Hepatocyte (in vitro differentiated cells): ENCODE measurements around the gene SHQ1. TPM values are rescaled to one million over a fixed set of nuclear protein-coding genes. Genes with fewer than 3 reads are reported as not detected.

Experiments
- DNase-seq: peaks from one replicate; pipeline ENCODE4 v3.0.0-alpha.2; 2016; ENCODE audit warnings: low spot score
- H2AFZ ChIP-seq: fragments of 200-600 bp; sonication (generic); 2 replicates; pipeline ENCODE4 v1.6.0; 2016; ENCODE audit warnings: antibody characterized with exemption, mild to moderate bottlenecking
- H3K27ac ChIP-seq: fragments of 200-600 bp; sonication (generic); 2 replicates; pipeline ENCODE4 v1.5.1; 2016; ENCODE audit warnings: mild to moderate bottlenecking
- H3K27me3 ChIP-seq: fragments of 200-600 bp; sonication (generic); 2 replicates; pipeline ENCODE4 v1.6.1; 2016
- H3K36me3 ChIP-seq: fragments of 200-600 bp; sonication (generic); replicated peaks from 2 replicates; pipeline ENCODE4 v1.5.1; 2016; ENCODE audit warnings: low read depth; ENCODE audit not compliant: insufficient read depth
- H3K4me1 ChIP-seq: fragments of 200-600 bp; sonication (generic); 2 replicates; pipeline ENCODE4 v1.5.1; 2016; ENCODE audit warnings: mild to moderate bottlenecking, moderate library complexity; ENCODE audit not compliant: insufficient read depth
- H3K4me2 ChIP-seq: fragments of 200-600 bp; sonication (generic); 2 replicates; pipeline ENCODE4 v1.6.0; 2016
- H3K4me3 ChIP-seq: fragments of 200-600 bp; sonication (generic); 2 replicates; pipeline ENCODE4 v1.5.1; 2016; ENCODE audit warnings: mild to moderate bottlenecking
- H3K79me2 ChIP-seq: fragments of 200-600 bp; sonication (generic); 2 replicates; pipeline ENCODE4 v1.6.0; 2017; ENCODE audit warnings: mild to moderate bottlenecking
- H3K9me2 ChIP-seq: fragments of 200-600 bp; sonication (generic); replicated peaks from 2 replicates; pipeline ENCODE4 v1.6.0; 2017; ENCODE audit warnings: mild to moderate bottlenecking; ENCODE audit not compliant: insufficient read depth
- H3K9me3 ChIP-seq: fragments of 200-600 bp; sonication (generic); 2 replicates; pipeline ENCODE4 v1.5.1; 2016; ENCODE audit warnings: low read depth, mild to moderate bottlenecking
- H4K20me1 ChIP-seq: fragments of 200-600 bp; sonication (generic); 2 replicates; pipeline ENCODE4 v1.6.0; 2016; ENCODE audit warnings: mild to moderate bottlenecking; ENCODE audit not compliant: insufficient read depth, poor library complexity, severe bottlenecking
- EZH2 ChIP-seq: fragments of 200-600 bp; sonication (generic); IDR thresholded peaks from 2 replicates; pipeline ENCODE4 v1.6.1; 2016; ENCODE audit warnings: antibody characterized with exemption, mild to moderate bottlenecking, borderline replicate concordance
- EZH2phosphoT487 ChIP-seq: fragments of 200-600 bp; sonication (generic); IDR thresholded peaks from one replicate; pipeline ENCODE4 v1.6.1; 2018; ENCODE audit warnings: antibody characterized with exemption, mild to moderate bottlenecking, low read depth, moderate library complexity; ENCODE audit not compliant: unreplicated experiment, severe bottlenecking
- WGBS: methylation state at CpG from one replicate; pipeline ENCODE4 v1.1.6; 2016; ENCODE audit warnings: low lambda C conversion rate; ENCODE audit errors: missing lambda C conversion rate; 5-methylcytosine and 5-hydroxymethylcytosine counted together
- polyA plus RNA-seq: library from polyadenylated mRNA; unstranded; fragments of >200 nt; fragmentation: Nextera tagmentation; extraction: Ambion mirVana; gene quantifications from 2 replicates; pipeline ENCODE4 v1.2.1, GENCODE V29; 2016
- total RNA-seq: library from RNA; depleted of rRNA; stranded (reverse); fragments of >200 nt; gene quantifications from 2 replicates; pipeline ENCODE4 v1.2.3, GENCODE V29; 2014
- TF ChIP-seq, protein P1 (sequence below): fragments of 200-600 bp; sonication (generic); IDR thresholded peaks from 2 replicates; pipeline ENCODE4 v1.5.1; 2016; ENCODE audit warnings: antibody characterized with exemption, mild to moderate bottlenecking; ENCODE audit not compliant: poor library complexity

SHQ1 gene
- total and polyA plus RNA-seq, 2 experiments from 2014 or later, result 11.1 to 16.8 TPM

DNA sequence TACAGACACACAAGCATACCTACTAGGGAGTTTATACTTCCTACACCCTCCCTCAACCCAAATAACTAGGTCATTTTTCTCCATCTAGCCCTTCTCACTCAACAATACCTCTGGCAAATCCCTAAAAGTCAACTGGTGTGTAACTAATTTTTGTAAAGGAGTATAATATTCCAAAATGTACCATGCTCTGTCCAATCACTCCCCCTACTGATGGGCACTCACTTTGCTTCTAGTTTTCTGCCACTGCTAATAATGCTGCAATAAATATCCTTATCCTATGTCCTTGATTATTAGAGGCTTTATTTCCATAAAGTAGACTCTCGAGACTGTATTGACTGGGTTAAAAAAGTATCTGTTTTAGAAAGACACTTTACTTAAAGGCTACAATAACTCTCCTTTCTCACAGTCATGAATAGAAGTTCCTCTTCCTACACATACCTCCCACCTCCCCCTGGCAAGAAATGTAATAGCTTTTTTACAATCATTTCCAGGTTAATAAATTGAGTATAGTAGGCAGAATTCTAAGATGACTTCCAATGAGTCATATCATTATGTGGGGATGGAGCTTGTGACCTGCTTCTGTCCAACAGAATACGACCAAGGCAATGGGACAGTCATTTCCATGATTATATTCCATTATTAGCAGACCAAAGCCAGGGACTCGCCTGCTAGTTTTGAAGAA, 30.0 kb downstream of the SHQ1 start:
- Histone ChIP-seq H3K4me1 (peaks cover 19% of the 10 kb centered on the region), H3K27ac (no peak overlapping the region), H3K27me3 (no peaks in the 10 kb centered on the region), H4K20me1 (no peaks in the 10 kb centered on the region), H3K4me2 (no peak overlapping the region), H3K36me3 (no peaks in the 10 kb centered on the region), H3K79me2 (no peaks in the 10 kb centered on the region), H3K4me3 (no peak overlapping the region), H2AFZ (no peak overlapping the region), H3K9me2 (no peaks in the 10 kb centered on the region), H3K9me3 (no peaks in the 10 kb centered on the region)
- TF ChIP-seq, protein P1, sequence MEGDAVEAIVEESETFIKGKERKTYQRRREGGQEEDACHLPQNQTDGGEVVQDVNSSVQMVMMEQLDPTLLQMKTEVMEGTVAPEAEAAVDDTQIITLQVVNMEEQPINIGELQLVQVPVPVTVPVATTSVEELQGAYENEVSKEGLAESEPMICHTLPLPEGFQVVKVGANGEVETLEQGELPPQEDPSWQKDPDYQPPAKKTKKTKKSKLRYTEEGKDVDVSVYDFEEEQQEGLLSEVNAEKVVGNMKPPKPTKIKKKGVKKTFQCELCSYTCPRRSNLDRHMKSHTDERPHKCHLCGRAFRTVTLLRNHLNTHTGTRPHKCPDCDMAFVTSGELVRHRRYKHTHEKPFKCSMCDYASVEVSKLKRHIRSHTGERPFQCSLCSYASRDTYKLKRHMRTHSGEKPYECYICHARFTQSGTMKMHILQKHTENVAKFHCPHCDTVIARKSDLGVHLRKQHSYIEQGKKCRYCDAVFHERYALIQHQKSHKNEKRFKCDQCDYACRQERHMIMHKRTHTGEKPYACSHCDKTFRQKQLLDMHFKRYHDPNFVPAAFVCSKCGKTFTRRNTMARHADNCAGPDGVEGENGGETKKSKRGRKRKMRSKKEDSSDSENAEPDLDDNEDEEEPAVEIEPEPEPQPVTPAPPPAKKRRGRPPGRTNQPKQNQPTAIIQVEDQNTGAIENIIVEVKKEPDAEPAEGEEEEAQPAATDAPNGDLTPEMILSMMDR, result peak; percentile 81
- no peak for TF ChIP-seq EZH2
- DNase-seq, result peak; percentile 35
- WGBS, result 86% methylated on average over 3 of the region's 3 CpGs

DNA sequence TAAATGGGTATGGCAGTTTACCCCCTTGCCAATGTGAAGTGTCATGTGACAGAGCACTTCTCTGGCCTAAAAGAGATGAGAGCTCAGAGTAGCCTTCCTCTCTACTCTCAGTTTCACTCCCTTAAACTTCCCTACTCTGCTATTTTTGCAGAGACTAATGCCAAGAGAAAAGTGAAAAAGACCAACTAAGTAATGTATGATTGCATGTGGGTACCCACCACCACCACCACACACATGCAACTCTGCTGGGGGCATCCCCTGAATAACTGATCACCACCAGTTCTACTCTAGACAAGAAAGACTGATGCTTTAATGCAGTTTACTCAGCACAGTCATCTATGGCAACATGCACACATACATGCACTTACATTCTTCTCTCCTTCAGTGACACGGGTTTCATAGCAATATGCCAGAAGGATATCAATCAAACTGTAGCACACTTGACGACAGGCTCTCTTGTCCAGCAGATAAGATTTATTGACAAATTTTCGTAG, 31.3 kb downstream of the SHQ1 start:
- Histone ChIP-seq H3K27ac (no peak overlapping the region), H3K4me3 (no peak overlapping the region), H3K4me1 (peaks cover 15% of the 10 kb centered on the region), H3K79me2 (no peaks in the 10 kb centered on the region), H4K20me1 (no peaks in the 10 kb centered on the region), H2AFZ (no peak overlapping the region), H3K4me2 (no peak overlapping the region), H3K36me3 (no peaks in the 10 kb centered on the region), H3K9me2 (no peaks in the 10 kb centered on the region), H3K9me3 (no peaks in the 10 kb centered on the region), H3K27me3 (no peaks in the 10 kb centered on the region)
- no peak for DNase-seq
- TF ChIP-seq EZH2phosphoT487, result no peak
- TF ChIP-seq, protein P1, result no peak
- TF ChIP-seq EZH2, result no peak
- WGBS, result 83% methylated on average over 3 of the region's 3 CpGs

DNA sequence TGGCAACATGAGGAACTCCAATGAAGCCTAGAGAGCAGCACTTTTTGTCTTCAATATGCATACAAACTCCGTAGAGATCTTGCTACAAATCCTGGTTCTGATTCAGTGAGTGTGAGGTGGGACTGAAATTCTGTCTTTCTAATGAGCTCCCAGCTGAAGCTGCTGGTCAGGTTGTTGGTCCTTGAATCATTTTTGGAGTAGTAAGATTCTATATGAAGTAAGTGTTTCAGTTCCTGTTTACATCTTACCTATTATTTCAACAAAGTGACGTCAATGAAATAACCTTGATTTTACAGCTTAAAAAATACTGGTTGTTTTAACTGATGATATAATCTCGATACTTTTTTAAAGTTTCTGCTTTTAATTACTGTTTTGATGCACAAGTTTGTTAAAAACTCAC, 33.9 kb downstream of the SHQ1 start:
- Histone ChIP-seq H3K27me3 (no peaks in the 10 kb centered on the region), H3K4me1 (no peaks in the 10 kb centered on the region), H3K4me2 (no peak overlapping the region), H3K9me2 (no peaks in the 10 kb centered on the region), H3K4me3 (no peak overlapping the region), H2AFZ (no peak overlapping the region), H3K79me2 (no peaks in the 10 kb centered on the region), H3K9me3 (no peaks in the 10 kb centered on the region), H3K27ac (no peak overlapping the region), H4K20me1 (no peaks in the 10 kb centered on the region), H3K36me3 (no peaks in the 10 kb centered on the region)
- TF ChIP-seq EZH2phosphoT487 (no peak), EZH2 (no peak)
- TF ChIP-seq, protein P1, result no peak
- DNase-seq, result no peak
- 93% methylated on average over 3 of the region's 3 CpGs for WGBS
